Fibroblast of pulmonary artery (primary cell): Measurements from ENCODE around the gene KRTAP10-7.
"Not testable (repeated sequence)": the region's sequence is repeated elsewhere in the genome, so short reads cannot be mapped to it uniquely, and the experiment has no call there.

ENCODE experiments used
- DNase-seq: peaks from one replicate; pipeline ENCODE4 v3.0.0-alpha.2; 2010; ENCODE audit warnings: low read depth
- H3K4me3 ChIP-seq: replicated peaks from 2 replicates; pipeline ENCODE4 v1.5.1; 2011; ENCODE audit warnings: low read depth, mild to moderate bottlenecking, control low read depth, low read length, moderate library complexity
- TF ChIP-seq, protein P1 (sequence below): IDR thresholded peaks from 2 replicates; pipeline ENCODE4 v1.5.1; 2011; ENCODE audit warnings: mild to moderate bottlenecking, control low read depth, low read length, inconsistent platforms; ENCODE audit errors: missing control alignments

Gene KRTAP10-7, protein sequence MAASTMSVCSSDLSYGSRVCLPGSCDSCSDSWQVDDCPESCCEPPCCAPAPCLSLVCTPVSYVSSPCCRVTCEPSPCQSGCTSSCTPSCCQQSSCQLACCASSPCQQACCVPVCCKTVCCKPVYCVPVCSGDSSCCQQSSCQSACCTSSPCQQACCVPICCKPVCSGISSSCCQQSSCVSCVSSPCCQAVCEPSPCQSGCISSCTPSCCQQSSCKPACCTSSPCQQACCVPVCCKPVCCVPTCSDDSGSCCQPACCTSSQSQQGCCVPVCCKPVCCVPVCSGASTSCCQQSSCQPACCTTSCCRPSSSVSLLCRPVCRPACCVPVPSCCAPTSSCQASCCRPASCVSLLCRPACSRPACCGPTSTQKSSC

DNA sequence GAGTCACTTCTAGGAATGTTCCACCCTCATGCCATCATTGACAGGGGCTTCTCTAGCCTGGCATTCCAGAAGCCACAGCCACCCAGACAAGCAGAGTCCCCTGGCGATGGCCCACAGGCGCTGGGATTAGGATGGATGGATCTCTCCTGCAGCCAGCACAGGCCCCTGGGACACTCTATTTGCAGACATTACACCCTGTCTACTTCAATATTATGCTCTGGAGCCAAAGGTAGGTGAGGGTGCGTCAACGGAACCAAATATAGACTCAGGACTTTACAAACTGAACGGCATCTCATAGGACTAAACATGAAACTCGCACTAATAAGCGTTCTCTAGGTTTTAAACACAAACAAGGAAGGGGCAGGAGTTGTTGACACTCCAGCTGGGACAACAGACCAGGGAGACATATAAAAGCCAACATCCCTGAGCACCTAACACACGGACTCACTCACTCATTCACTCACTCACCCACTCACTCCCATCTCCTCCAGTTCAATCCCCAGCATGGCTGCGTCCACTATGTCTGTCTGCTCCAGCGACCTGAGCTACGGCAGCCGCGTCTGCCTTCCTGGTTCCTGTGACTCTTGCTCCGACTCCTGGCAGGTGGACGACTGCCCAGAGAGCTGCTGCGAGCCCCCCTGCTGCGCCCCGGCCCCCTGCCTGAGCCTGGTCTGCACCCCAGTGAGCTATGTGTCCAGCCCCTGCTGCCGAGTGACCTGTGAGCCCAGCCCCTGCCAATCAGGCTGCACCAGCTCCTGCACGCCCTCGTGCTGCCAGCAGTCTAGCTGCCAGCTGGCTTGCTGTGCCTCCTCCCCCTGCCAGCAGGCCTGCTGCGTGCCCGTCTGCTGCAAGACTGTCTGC, at the start of gene KRTAP10-7:
TSS of gene KRTAP10-7 (plus strand) at position 480 of the 861 bp plus-strand sequence. CDS start at position 505, 25 bp downstream.
- DNase-seq, H3K4me3 ChIP-seq: not testable (repeated sequence)

DNA sequence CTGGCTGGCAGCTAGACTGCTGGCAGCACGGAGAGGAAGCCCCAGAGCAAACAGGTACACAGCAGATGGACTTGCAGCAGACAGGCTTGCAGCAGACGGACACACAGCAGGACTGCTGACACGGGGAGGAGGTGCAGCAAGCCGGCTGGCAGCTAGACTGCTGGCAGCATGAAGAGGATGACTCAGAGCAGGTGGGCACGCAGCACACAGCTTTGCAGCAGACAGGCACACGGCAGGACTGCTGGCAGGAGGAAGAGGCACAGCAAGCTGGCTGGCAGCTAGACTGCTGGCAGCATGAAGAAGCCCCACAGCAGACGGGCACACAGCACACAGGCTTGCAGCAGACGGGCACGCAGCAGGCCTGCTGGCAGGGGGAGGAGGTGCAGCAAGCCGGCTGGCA, 49.6 kb upstream of the KRTAP10-7 start:
- DNase-seq = no peak
- H3K4me3 ChIP-seq = no peak overlapping the region
- TF ChIP-seq, protein P1, sequence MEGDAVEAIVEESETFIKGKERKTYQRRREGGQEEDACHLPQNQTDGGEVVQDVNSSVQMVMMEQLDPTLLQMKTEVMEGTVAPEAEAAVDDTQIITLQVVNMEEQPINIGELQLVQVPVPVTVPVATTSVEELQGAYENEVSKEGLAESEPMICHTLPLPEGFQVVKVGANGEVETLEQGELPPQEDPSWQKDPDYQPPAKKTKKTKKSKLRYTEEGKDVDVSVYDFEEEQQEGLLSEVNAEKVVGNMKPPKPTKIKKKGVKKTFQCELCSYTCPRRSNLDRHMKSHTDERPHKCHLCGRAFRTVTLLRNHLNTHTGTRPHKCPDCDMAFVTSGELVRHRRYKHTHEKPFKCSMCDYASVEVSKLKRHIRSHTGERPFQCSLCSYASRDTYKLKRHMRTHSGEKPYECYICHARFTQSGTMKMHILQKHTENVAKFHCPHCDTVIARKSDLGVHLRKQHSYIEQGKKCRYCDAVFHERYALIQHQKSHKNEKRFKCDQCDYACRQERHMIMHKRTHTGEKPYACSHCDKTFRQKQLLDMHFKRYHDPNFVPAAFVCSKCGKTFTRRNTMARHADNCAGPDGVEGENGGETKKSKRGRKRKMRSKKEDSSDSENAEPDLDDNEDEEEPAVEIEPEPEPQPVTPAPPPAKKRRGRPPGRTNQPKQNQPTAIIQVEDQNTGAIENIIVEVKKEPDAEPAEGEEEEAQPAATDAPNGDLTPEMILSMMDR = no peak

DNA sequence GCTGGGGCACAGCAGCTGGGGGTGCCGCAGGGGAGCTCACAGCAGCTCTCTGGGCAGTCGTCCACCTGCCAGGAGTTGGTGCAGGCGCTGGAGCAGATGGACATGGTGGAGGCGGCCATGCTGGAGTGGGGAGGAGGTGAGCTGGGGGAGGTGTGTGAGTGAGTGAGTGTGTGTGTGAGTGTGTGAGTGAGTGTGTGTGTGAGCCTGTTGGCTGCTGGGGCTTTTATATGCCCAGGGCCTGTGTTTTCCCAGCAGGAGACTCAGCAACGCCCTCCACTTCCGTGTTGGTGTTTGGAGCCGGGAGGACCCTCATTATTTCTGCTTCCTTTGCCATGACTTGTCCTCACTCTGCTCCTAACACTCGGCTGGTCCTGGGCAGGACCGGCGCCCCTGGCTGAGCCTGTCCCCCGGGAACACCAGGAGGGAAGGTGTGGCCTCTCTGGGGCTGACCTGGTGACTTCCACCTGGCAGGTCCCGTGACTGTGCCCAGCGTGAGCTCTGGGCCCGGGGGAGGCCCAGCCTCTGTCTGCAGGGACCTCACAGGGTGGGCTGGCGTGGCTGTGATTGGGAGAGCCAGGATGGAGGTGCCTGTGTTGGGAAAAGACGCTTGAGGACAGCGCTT, 48.9 kb upstream of the KRTAP10-7 start, which contains the start of gene KRTAP10-2:
TSS of gene KRTAP10-2 (minus strand) at position 166 of the 622 bp plus-strand sequence. CDS start at position 119, 47 bp downstream.
- H3K4me3 ChIP-seq = no peak within 1 kb of the TSS
- TF ChIP-seq, protein P1 = no peak
- no peak for DNase-seq

DNA sequence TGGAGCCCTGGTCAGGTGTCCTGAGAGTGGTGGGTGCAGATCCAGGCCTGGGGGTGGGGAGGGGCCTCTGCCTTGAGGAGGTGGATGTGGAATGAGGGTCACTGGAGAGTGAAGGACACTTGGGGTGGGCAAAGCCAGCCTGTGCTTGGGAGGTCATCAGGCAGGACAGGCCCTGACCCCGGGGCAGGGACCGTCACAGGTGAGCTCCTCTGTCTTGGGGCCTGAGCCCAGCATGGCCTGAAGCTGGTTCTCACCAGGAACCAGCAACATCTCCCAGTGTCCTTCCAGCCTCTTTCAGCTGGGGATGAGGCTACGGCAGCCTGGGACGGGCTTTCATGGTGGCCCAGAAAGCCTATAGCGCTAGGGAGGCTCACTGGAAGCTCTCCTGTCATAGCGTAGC, 48.3 kb upstream of the KRTAP10-7 start:
- TF ChIP-seq, protein P1 = no peak
- H3K4me3 ChIP-seq = no peak overlapping the region
- no peak for DNase-seq

DNA sequence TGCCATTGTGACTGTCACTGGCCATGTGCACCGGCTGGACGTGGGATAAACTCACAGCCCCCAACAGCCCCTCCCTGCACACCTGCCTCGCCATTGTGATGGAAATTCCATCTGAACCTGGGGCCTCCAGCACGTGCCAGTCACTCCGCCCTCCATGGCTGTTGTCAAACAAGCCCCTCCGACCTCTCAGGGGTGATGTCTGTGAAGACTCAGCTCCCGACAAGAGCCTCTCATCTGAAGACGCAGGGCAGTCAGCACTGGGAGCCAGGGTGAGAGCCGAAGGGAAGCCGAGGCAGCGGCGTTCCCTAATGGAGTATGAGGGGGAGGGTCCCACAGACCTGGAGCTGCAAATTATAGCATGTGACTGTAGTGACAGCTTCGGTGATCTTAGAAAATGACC, 47.7 kb upstream of the KRTAP10-7 start:
- H3K4me3 ChIP-seq = no peak overlapping the region
- no peak for DNase-seq
- TF ChIP-seq, protein P1 = no peak

DNA sequence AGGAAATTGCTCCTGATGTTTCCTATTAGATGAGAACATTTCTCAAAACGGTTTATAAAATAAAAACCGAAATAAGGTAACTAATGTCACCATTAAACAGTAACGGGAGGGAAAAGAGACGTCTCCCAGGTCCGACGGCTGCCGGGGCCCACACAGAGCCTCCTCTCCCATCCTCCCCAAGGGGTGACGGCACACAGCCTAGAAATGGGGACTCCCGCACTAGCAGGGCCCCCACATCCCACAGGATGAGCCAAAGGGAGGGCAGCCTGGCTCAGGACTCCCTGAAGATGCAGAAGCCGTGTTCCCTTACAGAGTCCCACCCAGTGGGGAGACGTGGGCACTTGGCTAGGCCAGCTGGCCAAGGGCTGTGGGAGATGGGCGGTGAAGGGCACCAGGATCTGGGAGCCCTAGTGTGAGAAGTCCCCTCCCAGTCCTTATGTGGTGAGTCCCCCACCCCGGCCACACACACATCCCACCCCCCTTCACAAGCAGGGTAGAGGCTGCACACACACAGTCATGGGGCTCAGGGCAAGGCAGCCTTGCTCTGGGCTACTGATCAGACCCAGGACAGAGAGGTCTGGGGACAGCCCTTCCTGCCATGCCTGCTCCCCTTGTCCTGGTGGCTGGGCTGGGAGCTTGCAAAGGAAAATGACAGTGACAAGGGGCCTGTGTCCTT, 45.1 kb upstream of the KRTAP10-7 start:
- TF ChIP-seq, protein P1 = no peak
- H3K4me3 ChIP-seq = no peak overlapping the region
- DNase-seq = no peak
